Cardiac fibroblast (primary cell): Measurements from ENCODE around the gene PDK2.

Experiments
- DNase-seq, 2 donors: peaks; one replicate each; pipeline versions ENCODE4 v3.0.0 to v3.0.0-alpha.2; 2010; ENCODE audit warnings: low read depth in 2 of 2
- H3K4me3 ChIP-seq, 2 donors: replicated peaks in 1 of 2; 1 replicate in 1 of 2; 2 replicates in 1 of 2; pipeline ENCODE4 v1.5.1; 2011; ENCODE audit warnings: low read depth in 2 of 2, low read length in 2 of 2, mild to moderate bottlenecking in 2 of 2, moderate library complexity in 1 of 2
- CTCF ChIP-seq: IDR thresholded peaks from one replicate; pipeline ENCODE4 v1.5.1; 2011; ENCODE audit warnings: low read depth, mild to moderate bottlenecking, low read length, inconsistent platforms

Gene PDK2

DNA sequence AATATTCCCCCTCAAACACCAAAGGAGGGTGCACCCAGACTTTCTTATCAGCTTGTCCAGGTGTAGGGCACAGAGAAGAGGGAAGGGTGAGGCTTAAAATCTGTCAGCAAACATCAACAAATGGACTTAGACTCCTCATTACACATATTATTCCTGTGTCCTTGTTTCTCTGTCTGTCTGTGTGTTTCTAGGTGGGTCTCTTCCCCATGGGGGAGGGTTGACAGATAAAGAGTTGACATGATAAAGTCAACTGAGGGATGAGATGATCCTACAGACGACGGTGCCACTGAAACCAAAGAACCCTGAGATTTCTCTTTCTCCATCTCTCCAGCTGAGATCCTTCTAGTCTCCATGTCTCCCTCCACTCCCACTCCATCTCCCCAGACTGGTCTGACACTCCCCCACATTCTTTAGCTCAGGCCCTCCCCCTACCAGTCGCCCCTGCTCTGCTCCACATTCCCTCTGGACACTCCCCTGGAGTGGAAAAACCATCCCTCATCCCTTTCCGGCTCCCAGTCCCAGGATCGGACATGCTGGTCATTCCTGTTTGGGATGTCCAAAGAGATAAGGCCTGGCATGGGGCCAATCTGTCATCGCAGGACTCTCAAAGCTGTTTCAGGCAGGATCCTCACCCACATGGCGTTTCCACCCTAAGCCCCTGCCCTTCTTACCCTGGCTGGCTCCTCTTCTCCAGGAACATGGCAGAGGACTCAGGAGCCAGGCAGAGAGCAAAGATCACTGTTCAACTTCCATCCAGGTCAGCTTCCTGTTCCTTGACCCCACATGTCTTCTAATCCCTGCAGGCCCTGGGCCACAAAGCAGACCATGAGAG is 42.1 kb upstream of the PDK2 start:
- DNase-seq, result peak in 1 of 2 donors; percentile 88
- no peak overlapping the region for H3K4me3 ChIP-seq
- TF ChIP-seq CTCF, result no peak

DNA sequence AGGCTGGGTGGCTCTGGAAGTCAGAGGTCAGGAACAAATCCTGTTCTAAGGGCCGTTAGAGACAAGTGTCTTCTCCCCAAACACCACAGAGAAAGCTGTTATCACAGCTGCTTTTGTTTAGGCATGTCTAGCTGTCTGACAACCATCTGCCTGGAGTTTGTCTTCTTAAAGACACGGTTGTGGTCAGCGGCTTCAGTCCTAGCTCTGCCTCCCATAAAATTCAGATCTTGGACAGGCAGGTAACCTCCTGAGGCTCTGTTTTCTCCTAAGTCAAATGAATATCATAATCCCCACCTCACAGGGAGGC is 41.5 kb upstream of the PDK2 start:
- no peak for DNase-seq

DNA sequence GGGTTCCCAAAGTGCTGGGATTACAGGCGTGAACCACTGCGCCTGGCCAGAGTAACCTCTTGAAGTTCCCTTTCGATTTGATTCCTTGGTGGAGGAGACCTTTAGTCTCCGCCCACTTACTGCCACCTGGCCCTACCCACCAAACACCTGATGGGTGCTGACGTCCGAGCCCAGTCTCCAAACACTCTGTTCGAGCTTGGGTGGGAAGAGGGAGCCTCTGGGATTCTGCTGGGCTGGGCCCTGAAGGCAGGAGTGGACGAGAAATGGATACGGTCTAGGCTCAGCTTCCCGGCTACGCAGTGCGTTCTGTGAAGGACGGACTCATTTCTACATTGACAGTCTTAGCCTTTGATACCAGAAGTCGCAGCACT is 40.1 kb upstream of the PDK2 start:
- TF ChIP-seq CTCF, result no peak
- DNase-seq, result no peak
- peak overlapping the region; percentile 77 to 83 for H3K4me3 ChIP-seq

More for the DNA sequence above, 41.5 kb upstream of the PDK2 start:
- H3K4me3 ChIP-seq, result no peak overlapping the region
- no peak for TF ChIP-seq CTCF

DNA sequence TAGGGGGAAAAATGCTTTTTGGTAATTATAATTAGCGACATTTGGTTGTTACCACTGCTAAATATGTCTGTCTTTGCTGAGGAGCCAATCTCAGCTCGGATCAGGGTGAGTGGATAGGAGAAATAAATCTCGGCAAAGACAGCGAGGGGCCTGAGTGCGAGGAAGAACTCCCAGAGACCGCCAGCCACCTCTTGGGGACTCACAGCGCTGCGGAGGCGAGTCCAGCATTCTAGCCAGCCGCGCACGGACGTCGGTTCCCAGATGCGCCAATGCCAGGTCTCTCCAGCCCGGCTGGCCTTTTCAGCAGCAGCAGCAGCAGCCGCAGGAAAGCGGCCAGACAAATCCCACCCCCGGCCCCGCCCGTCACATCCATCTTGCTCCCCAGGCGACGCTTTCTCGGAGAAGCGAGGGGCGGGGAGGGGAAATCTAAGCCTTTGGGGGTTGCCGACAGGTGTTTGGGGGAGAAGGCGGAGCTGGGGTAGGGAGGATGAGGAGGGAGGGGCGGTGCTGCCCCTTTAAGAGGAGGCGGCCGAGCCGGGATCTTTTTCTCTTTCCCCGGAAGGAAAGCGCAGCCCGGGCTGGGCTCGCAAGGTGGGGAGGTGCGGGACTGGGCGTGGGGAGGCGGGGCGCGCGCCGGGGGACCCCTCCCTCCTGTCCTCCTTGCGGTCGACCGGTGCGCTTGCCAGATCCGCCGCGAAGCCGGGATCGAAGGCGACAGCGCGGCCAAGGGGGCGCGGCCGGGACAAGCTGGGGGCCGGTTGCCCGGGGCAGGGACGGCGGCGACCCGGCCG is 39.5 kb upstream of the PDK2 start, which contains the start of gene ITGA3:
Gene ITGA3 (plus strand): TSS at position 685 of the 791 bp plus-strand sequence. CDS start 330 bp downstream, outside the sequence.
- peak within 1 kb of the TSS; percentile 77 to 83 for H3K4me3 ChIP-seq
- no peak for TF ChIP-seq CTCF
- DNase-seq, result peak; percentile 87 to 90

DNA sequence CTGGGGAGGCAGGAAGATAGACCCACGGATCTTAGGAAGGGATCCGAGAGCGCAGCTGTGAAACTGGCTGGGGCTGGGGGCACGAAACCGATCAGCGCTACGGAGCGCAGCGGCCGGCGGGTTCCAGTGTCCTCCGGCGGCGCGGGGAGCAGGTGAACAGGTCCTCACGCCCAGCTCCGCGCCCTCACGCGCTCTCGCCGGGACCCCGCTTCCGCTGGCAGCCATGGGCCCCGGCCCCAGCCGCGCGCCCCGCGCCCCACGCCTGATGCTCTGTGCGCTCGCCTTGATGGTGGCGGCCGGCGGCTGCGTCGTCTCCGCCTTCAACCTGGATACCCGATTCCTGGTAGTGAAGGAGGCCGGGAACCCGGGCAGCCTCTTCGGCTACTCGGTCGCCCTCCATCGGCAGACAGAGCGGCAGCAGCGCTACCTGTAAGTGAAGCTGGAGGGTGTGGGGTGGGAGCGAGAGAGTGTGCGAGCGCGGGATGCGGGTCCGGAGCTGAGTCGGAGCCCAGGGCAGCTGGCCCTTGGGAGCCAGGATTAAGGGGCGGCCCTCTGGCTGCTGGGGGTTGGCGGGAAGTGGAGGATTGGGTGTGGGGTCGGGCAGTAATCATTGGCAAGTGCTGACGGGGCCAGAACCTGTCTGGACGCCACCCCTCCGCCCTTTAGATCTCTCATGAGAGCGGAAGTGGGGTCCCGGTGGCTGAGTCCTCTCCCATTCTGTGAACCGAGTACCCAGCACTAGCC is 38.8 kb upstream of the PDK2 start:
- H3K4me3 ChIP-seq, result peak overlapping the region; percentile 77 to 83
- TF ChIP-seq CTCF, result peak; percentile 61
- DNase-seq, result peak; percentile 66 to 68

- H3K4me3 ChIP-seq, result peak overlapping the region; percentile 77 to 83
- TF ChIP-seq CTCF, result no peak
- DNase-seq, result peak; percentile 53 to 62
These were observed 38.2 kb upstream of the PDK2 start for GRCh38 chr17:50056961-50057330.
